ENCODE results near the gene ERN2.

Gene ERN2

DNA sequence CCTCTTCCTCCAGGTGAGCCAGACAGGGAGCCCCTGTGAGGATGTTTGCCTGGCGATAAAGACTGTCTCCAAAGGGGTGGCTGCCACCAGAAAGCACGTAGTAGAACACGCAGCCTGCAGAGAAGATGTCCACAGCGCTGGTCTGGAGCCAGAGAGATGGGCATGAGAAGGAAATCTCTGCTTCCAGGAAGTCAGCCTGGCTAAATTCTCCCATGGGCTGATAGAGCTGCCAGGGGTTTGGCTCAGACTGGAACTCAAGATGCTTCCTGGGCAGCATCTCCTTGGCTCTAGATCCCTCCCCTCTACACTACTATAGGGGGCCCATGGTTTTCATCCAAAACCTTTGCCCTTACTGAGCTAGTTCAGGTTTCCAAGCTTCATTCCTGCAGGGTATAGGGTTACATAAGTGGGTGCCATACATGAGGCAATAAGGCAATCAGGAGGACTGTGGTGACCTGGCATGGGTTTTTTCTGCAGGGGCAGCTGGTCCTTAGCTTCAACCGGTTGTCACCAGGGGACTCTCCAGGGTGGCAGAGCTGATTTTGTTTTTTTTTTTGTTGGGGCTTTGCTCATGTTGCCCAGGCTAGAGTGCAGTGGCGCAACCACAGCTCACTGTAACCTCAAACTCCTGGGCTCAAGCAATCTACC lies 20.7 kb downstream of the ERN2 start:
- ChIA-PET CTCF (interaction anchor here (0.8 to 1.3 kb wide), 2 partner anchors 36 to 825 kb away, joined by 3 to 6 read pairs; no protein-coding TSS in a partner anchor), POLR2A (no interaction called here)
- no peak for TF ChIP-seq CTCF (IDR thresholded peaks at IDR 0.05; ENCODE audit: insufficient read depth, low read length, missing control alignments)
- no peak for DNase-seq (ENCODE audit: low read depth, low spot score)
- no peak overlapping the region for H3K4me3 ChIP-seq (ENCODE audit: low read depth, low read length)

GRCh38 chr16:23691483-23692189 lies 21.4 kb downstream of the ERN2 start:
- no peak overlapping the region for H3K4me3 ChIP-seq (ENCODE audit: low read depth, low read length)
- no peak for TF ChIP-seq CTCF (IDR thresholded peaks at IDR 0.05; ENCODE audit: insufficient read depth, low read length, missing control alignments)
- POLR2A ChIA-PET: no interaction called here
- CTCF ChIA-PET: interaction anchor here (1.3 kb wide), 1 partner anchor 36 kb away, joined by 6 read pairs; no protein-coding TSS in a partner anchor
- DNase-seq (ENCODE audit: low read depth, low spot score): no peak

GRCh38 chr16:23690771-23691482 lies 22.1 kb downstream of the ERN2 start:
- ChIA-PET POLR2A (no interaction called here), CTCF (no interaction called here)
- H3K4me3 ChIP-seq (ENCODE audit: low read depth, low read length): no peak overlapping the region
- TF ChIP-seq CTCF (IDR thresholded peaks at IDR 0.05; ENCODE audit: insufficient read depth, low read length, missing control alignments): no peak
- no peak for DNase-seq (ENCODE audit: low read depth, low spot score)

DNA sequence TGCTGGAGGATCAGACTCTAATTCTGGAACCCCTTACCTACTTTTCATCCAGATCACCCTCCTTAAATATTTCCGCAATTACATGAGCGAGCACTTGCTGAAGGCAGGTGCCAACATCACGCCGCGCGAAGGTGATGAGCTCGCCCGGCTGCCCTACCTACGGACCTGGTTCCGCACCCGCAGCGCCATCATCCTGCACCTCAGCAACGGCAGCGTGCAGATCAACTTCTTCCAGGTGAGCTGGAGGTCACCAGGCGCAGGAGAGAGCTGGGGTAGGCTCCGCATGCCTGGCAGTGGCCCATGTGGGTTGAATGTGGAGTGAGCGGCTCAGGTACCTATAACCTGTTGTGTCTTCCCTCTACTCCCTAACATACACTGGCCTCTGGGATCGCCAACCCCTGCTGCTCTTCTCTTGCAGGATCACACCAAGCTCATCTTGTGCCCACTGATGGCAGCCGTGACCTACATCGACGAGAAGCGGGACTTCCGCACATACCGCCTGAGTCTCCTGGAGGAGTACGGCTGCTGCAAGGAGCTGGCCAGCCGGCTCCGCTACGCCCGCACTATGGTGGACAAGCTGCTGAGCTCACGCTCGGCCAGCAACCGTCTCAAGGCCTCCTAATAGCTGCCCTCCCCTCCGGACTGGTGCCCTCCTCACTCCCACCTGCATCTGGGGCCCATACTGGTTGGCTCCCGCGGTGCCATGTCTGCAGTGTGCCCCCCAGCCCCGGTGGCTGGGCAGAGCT lies 23.4 kb downstream of the ERN2 start:
- no peak for TF ChIP-seq CTCF (IDR thresholded peaks at IDR 0.05; ENCODE audit: insufficient read depth, low read length, missing control alignments)
- POLR2A ChIA-PET: interaction anchor here (0.6 kb wide), 1 partner anchor 281 kb away, joined by 3 read pairs; no protein-coding TSS in a partner anchor
- CTCF ChIA-PET: no interaction called here
- no peak for DNase-seq (ENCODE audit: low read depth, low spot score)
- H3K4me3 ChIP-seq (ENCODE audit: low read depth, low read length): no peak overlapping the region

- DNase-seq (ENCODE audit: low read depth, low spot score): no peak
- ChIA-PET CTCF (no interaction called here), POLR2A (no interaction called here)
- no peak overlapping the region for H3K4me3 ChIP-seq (ENCODE audit: low read depth, low read length)
- no peak for TF ChIP-seq CTCF (IDR thresholded peaks at IDR 0.05; ENCODE audit: insufficient read depth, low read length, missing control alignments)
Measured at GRCh38 chr16:23687034-23687808, 25.8 kb downstream of the ERN2 start.
